ENCODE data around the gene PTPRG. TPM values are rescaled to one million over a fixed set of nuclear protein-coding genes. Genes with fewer than 3 reads are reported as not detected.

PTPRG gene
- total and polyA plus RNA-seq, 3 experiments from 2014 or later, result not detected

GRCh38 chr3:62343755-62344154 is 782.4 kb downstream of the PTPRG start:
- H3K27ac Mint-ChIP-seq, result no peak overlapping the region
- no peaks in the 10 kb centered on the region for H3K27me3 Mint-ChIP-seq
- no peaks in the 10 kb centered on the region for H3K4me1 Mint-ChIP-seq
- ChIA-PET POLR2A (no interaction called here), CTCF (no interaction called here)
- H3K4me3 ChIP-seq (ENCODE audit: low read length), result no peak overlapping the region
- H3K9me3 Mint-ChIP-seq, result peaks cover 0 to 14% (median 0%) of the 10 kb centered on the region in 5 donors
- no peak overlapping the region for H3K27ac ChIP-seq (ENCODE audit: low read depth, low read length)
- no peak for DNase-seq
- no peaks in the 10 kb centered on the region for H3K36me3 ChIP-seq (ENCODE audit: insufficient read depth, low read length)
- no peaks in the 10 kb centered on the region for H3K4me1 ChIP-seq (ENCODE audit: insufficient read depth, low read length)
- no peaks in the 10 kb centered on the region for H3K9me3 ChIP-seq (ENCODE audit: low read length)
- no peaks in the 10 kb centered on the region for H3K27me3 ChIP-seq (ENCODE audit: insufficient read depth, low read length, poor library complexity, severe bottlenecking)
- H3K4me3 Mint-ChIP-seq, result no peak overlapping the region
- H3K36me3 Mint-ChIP-seq, result no peaks in the 10 kb centered on the region

Data from CD8-positive, alpha-beta memory T cell (primary cell).